Hepatocyte (in vitro differentiated cells): ENCODE measurements around the gene SMARCB1.

Experiments
- EZH2 ChIP-seq: fragments of 200-600 bp; sonication (generic); IDR thresholded peaks from 2 replicates; pipeline ENCODE4 v1.6.1; 2016; ENCODE audit warnings: antibody characterized with exemption, mild to moderate bottlenecking, borderline replicate concordance
- EZH2phosphoT487 ChIP-seq: fragments of 200-600 bp; sonication (generic); IDR thresholded peaks from one replicate; pipeline ENCODE4 v1.6.1; 2018; ENCODE audit warnings: antibody characterized with exemption, mild to moderate bottlenecking, low read depth, moderate library complexity; ENCODE audit not compliant: unreplicated experiment, severe bottlenecking
- TF ChIP-seq, protein P1 (sequence below): fragments of 200-600 bp; sonication (generic); IDR thresholded peaks from 2 replicates; pipeline ENCODE4 v1.5.1; 2016; ENCODE audit warnings: antibody characterized with exemption, mild to moderate bottlenecking; ENCODE audit not compliant: poor library complexity

GRCh38 chr22:23784215-23784732, 2.5 kb upstream of the SMARCB1 start:
- TF ChIP-seq, protein P1, sequence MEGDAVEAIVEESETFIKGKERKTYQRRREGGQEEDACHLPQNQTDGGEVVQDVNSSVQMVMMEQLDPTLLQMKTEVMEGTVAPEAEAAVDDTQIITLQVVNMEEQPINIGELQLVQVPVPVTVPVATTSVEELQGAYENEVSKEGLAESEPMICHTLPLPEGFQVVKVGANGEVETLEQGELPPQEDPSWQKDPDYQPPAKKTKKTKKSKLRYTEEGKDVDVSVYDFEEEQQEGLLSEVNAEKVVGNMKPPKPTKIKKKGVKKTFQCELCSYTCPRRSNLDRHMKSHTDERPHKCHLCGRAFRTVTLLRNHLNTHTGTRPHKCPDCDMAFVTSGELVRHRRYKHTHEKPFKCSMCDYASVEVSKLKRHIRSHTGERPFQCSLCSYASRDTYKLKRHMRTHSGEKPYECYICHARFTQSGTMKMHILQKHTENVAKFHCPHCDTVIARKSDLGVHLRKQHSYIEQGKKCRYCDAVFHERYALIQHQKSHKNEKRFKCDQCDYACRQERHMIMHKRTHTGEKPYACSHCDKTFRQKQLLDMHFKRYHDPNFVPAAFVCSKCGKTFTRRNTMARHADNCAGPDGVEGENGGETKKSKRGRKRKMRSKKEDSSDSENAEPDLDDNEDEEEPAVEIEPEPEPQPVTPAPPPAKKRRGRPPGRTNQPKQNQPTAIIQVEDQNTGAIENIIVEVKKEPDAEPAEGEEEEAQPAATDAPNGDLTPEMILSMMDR = no peak
- TF ChIP-seq EZH2 (no peak), EZH2phosphoT487 (no peak)
